Measurements from ENCODE around the gene SLC25A47. TPM values are rescaled to one million over a fixed set of nuclear protein-coding genes. Genes with fewer than 3 reads are reported as not detected.

The SLC25A47 gene
- total and polyA plus RNA-seq, 9 of the 15 experiments (the other 6 are each of a cell fraction or from before 2014, with no cell fraction given), result 0.09 to 0.23 (median 0.22) TPM; not detected in 6

- TF ChIP-seq REST (IDR thresholded peaks at IDR 0.05; ENCODE audit: borderline replicate concordance) (peak; percentile 11; the same call in 1 of the 2 replicates), REST (CRISPR knock-in tag; IDR thresholded peaks at IDR 0.05; ENCODE audit: low read depth) (no peak), L3MBTL2 (IDR thresholded peaks at IDR 0.05) (peak; percentile 46; the same call in 1 of the 2 replicates), JUNB (CRISPR knock-in tag; conservative IDR thresholded peaks at IDR 0.05) (no peak), GTF3C2 (IDR thresholded peaks at IDR 0.05; ENCODE audit: borderline replicate concordance, extremely low read depth, insufficient read length) (no peak), ZNF449 (CRISPR knock-in tag; IDR thresholded peaks at IDR 0.05) (peak; percentile 85; the same call in 1 of the 2 replicates), RFX1 (IDR thresholded peaks at IDR 0.05) (peak; percentile 85), NRF1 (conservative IDR thresholded peaks at IDR 0.05 in 1 of 2, IDR thresholded peaks at IDR 0.05 in 1 of 2) (peak; percentile 27 to 43; a peak in 2 of 4 replicates), ZBTB33 (CRISPR knock-in tag; IDR thresholded peaks at IDR 0.05) (peak; percentile 99)
These were observed 5.0 kb upstream of the SLC25A47 start (continued) for GRCh38 chr14:100317912-100318808.

Measured in K562 (cell line).